ENCODE measurements around the gene ZBED6. TPM values are rescaled to one million over a fixed set of nuclear protein-coding genes. Genes with fewer than 3 reads are reported as not detected.

Gene ZBED6
- polyA plus RNA-seq, 1 donor, result 17.1 TPM

GRCh38 chr1:203839081-203839480 lies 43.7 kb downstream of the ZBED6 start:
- peak; percentile 43 for DNase-seq

GRCh38 chr1:203840208-203840808 lies 44.9 kb downstream of the ZBED6 start:
- no peak for DNase-seq

- DNase-seq, result no peak
These were observed 47.1 kb downstream of the ZBED6 start for GRCh38 chr1:203842559-203842876.

GRCh38 chr1:203843435-203843834 lies 48.0 kb downstream of the ZBED6 start:
- DNase-seq, result no peak

Other genes starting within 250 kb of the ZBED6 start
- 72.3 TPM for gene ATP2B4, start 168.8 kb upstream of the ZBED6 start, polyA plus RNA-seq (ENCODE audit: insufficient read length)
- 0.27 TPM for gene LAX1, start 30.4 kb upstream of the ZBED6 start, polyA plus RNA-seq (ENCODE audit: insufficient read length)
- gene ZC3H11A, start within 50 bp of the ZBED6 start, polyA plus RNA-seq (ENCODE audit: insufficient read length), result 175 TPM
- 275 TPM for gene SNRPE, start 66.0 kb downstream of the ZBED6 start, polyA plus RNA-seq (ENCODE audit: insufficient read length)

Measured in left kidney (tissue), 2 donors.